Femur (tissue), 1 donor: ENCODE results near the gene SBF2.
"Not testable (repeated sequence)": the region's sequence is repeated elsewhere in the genome, so short reads cannot be mapped to it uniquely, and the experiment has no call there.

Source experiments
- DNase-seq: peaks from one replicate; pipeline ENCODE4 v3.0.0-alpha.2; 2017

The SBF2 gene

DNA sequence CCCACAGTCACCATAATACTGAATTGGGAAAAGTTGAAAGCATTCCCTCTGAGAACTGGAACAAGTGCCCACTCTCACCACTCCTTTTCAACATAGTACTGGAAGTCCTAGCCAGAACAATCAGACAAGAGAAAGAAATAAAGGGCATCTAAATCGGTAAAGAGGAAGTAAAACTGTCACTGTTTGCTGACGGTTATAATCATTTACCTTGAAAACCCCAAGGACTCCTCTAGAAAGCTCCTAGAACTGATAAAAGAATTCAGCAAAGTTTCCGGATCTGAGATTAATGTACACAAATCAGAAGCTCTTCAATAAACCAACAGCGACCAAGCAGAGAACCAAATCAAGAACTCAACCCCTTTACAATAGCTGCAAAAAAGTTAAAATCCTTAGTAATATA is 306.7 kb downstream of the SBF2 start:
- not testable (repeated sequence) for DNase-seq

- no peak for DNase-seq
Observed at GRCh38 chr11:9982796-9983579, 311.0 kb downstream of the SBF2 start.

DNA sequence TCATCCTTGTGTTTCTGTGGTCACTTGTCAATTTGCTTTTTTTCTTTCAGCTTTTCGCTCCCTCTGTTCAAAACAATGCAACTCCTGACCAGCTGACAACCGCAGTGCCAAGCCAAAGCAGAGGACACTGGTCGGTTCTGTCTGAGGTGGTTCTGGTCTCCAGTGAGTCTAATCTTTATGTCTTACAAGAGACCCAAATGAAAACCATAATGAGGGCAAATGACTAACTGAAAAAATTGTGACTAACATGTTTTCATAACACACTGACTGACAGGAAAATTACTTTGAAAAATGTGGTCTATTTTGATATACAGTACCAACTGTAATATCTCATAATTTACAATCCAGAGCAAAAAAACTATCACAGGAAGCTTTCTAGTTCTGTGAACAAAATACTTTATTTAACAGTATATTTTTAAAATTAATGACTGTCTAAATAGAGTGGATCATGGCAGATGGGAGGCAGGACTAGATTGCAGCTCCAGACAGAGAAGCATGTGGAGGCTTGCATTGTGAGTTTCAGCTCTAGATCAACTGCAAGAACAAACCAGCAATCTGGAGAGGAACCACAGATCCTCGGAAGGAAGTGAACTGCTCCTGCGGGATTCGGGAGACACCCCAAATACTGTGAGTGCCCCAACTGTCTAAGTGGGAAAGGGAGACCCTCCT is 311.8 kb downstream of the SBF2 start:
- DNase-seq: no peak

- no peak for DNase-seq
Observed at GRCh38 chr11:9980931-9981330, 313.1 kb downstream of the SBF2 start.

DNA sequence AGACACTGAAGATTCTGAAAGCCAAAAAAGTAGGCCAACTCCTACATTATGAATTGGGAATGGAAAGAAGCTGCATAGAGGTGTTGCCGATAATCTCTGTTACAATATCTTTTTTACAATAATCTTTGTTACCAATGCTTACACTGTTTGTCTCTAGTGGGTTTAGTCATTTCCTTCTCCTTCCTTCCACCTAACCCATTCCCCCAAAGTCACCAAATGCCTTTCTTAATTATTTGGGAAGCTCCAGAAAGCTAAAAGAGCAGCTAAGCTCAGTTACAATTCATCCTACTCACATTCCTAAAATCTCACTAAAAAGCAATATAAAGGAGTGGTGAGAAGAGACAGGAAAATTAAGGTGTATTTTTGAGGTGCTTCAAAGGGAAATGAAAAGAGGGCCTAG is 316.5 kb downstream of the SBF2 start:
- DNase-seq: no peak

DNA sequence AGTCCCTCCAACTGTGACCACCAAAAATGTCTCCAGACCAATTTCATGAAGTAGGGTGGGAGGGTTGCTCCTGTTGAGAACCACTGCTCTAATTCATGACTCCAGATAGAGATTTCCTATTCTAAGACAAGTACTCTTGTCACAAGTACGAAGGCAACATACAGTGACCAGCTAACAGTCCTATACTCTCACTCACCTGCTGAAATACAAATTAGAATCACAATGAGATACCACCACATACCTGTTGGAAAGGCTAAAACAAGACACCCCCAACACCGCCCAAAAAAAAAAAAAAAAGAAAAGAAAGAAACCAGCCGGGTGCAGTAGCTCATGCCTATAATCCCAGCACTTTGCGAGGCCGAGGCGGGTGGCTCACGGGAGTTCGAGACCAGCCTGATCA is 319.6 kb downstream of the SBF2 start:
- no peak for DNase-seq

DNA sequence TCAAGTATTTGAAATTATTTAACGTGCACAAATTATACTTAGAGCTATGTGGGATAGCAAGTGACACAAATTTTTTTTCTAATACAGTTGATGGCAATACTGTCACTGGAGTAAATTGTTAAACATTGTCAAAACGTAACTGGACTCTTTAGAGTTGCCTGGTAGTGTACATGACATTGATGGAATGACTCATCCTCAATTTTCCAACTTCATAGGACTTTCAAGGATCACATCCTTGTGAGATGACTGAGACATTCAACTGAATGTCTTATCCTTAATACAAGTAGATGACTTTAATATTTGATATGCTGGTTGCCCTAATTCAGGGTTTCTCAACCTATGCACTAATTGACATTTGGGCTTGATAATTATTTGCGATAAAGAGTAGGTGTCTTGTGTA is 320.1 kb downstream of the SBF2 start:
- DNase-seq: no peak

DNA sequence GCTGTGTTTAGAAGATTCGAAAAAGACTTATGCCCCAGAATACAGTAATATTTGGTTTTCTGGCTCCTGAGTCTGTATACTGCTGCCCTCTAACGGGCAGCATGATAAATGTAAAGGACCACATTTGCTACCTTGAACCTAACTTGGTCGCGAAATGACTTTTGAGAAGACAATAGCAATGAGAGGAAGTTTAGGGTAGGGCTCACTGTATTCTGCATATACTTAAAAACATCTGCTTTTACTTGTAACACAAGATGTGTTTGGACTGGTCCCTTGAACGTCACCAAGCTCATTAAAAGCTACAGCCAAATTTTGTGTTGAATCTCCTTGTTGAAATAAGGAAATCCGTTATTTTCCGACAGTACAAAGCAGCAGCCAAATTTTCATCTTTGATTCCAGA is 321.0 kb downstream of the SBF2 start:
- peak; percentile 51 for DNase-seq

DNA sequence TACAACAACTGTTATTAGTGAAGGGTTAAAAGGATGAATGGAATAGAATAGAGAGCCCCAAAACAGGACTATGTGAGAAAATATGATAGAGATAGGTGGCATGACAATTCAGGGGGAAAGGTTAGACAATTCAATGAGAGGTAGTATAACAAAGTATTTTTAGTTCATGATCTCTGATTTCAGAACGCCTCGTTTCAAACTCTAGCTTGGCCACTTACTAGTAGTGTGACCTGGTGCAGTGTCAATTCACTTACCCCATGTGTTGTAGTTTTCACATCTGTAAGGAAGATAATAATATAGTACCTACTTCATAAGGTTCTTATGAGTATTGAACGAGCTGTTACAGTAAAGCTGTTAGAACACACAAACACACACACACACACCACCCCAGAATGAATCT is 322.1 kb downstream of the SBF2 start:
- DNase-seq: no peak

GRCh38 chr11:9969068-9969467 is 325.0 kb downstream of the SBF2 start:
- no peak for DNase-seq

- DNase-seq: no peak
Observed at GRCh38 chr11:9962722-9963121, 331.3 kb downstream of the SBF2 start.

DNA sequence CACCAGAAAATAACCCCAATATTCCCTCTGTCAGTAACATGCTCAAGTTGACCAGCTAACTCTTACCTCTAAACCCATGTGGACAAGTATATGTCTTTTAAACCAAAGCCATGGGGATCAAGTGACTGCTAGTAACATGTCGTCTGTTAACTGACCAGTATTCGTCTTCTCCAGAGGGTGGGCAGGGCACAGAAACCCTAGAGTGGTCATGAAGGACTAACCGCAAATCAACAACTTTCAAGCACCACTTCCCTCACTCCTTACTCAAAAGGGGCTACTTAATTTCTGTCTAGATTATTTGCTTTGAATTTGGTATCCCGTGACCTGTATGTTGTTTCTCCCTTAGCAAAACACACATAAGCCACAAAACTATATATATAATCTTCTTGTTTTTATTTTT is 336.9 kb downstream of the SBF2 start:
- no peak for DNase-seq

DNA sequence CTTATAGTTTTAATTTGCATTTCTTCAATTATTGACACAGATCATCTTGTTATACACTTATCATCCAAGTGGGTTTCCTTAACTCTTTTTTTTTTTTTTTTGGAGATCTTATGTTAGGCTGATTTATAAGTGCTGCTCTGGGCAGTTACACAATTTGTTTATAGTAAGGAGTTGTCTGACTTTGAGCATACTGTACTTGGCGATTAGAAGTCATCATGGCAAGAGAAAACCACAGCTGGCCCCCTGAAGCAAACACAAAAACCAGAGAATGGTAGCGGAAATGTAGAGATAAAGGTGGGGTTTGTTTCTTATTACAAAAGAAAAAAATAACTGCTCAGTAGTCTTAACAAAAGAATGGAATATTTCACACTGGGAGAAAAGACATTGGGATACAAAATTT is 337.5 kb downstream of the SBF2 start:
- DNase-seq: no peak

- DNase-seq: no peak
Observed at GRCh38 chr11:9955391-9955790, 338.6 kb downstream of the SBF2 start.

- DNase-seq: no peak
Observed at GRCh38 chr11:9953994-9954626, 339.9 kb downstream of the SBF2 start.

DNA sequence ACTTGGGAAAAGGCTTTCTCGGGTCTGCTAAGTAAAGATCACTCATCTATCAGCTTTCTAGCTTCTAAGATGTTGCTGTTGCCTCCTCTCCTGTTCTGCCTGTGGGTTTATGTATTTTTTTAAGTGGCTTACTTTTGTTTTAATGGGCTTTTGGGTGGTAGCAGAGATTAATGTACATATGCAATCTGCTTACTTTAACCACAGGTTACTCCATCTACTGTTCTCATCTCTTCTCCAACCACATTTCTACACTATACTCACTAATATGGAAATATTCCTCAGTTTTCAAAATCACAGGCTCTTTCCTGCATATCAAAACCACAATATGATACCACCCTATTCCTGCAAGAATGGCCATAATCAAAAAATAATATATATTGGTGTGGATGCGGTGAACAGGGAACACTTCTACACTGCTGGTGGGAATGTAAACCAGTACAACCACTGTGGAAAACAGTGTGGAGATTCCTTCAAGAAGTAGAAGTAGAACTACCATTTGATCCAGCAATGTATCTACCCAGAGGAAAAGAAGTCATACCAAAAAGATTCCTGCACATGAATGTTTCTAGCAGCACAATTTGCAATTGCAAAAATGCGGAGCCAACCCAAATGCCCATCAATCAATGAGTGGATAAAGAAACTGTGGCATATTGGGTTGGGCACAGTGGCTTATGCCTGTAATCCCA is 341.4 kb downstream of the SBF2 start:
- DNase-seq: no peak

- DNase-seq: peak; percentile 32
Observed at GRCh38 chr11:9951807-9952206, 342.2 kb downstream of the SBF2 start.

GRCh38 chr11:9950462-9950861 is 343.6 kb downstream of the SBF2 start:
- DNase-seq: no peak

- no peak for DNase-seq
Observed at GRCh38 chr11:9947231-9947864, 346.7 kb downstream of the SBF2 start.

DNA sequence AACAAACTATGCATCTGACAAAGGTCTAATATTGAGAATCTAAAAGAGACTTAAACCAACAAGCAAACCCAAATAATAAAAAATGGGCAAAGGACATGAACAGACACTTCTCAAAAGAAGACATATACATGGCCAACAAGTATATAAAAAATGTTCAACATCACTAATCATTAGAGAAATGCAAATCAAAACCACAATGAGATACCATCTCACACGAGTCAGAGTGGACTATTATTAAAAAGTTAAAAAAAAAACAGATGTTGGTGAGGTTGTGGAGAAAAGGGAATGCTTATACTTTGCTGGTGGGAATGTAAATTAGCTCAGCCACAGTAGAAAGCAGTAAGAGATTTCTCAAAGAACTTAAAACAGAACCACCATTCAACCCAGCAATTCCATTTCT is 348.3 kb downstream of the SBF2 start:
- DNase-seq: not testable (repeated sequence)

- DNase-seq: no peak
Observed at GRCh38 chr11:9943386-9944110, 350.5 kb downstream of the SBF2 start.

- DNase-seq: no peak
Observed at GRCh38 chr11:9941991-9942390, 352.0 kb downstream of the SBF2 start.
